ENCODE results near the gene GALNT6.

Gene GALNT6

DNA sequence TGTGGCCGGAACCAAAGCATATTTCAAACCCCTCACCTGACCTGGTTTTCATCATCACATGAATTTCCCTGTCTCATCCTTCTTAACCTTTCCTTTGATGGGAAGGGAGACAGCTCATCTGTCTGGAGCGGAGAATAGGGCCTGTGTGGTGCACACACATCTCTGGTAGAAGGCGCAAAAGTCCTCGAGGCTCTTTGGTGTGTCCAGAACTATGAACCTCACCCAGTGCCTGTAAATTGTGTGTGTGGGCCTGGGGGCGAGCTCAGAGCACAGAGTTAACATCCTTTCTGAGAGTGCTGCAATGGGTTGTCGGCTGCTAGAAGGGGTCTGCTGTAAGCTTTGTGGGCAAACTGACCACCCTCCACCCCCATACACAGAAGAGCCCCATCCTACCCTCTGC, 749 bp downstream of the GALNT6 start:
- Histone ChIP-seq H3K36me3 (ENCODE audit: control insufficient read depth, low read length) (no peaks in the 10 kb centered on the region), H3K27ac (ENCODE audit: low read depth, low read length) (no peak overlapping the region), H3K79me2 (ENCODE audit: control insufficient read depth, low read length) (no peaks in the 10 kb centered on the region), H3K4me2 (ENCODE audit: low read length) (peak overlapping the region; percentile 75), H3F3A (ENCODE audit: control insufficient read depth, insufficient read depth) (no peaks in the 10 kb centered on the region), H3K4me1 (ENCODE audit: control insufficient read depth, low read length) (peaks cover 14% of the 10 kb centered on the region), H3K9me3 (ENCODE audit: control insufficient read depth, insufficient read depth, low read length) (no peaks in the 10 kb centered on the region), H4K20me1 (ENCODE audit: control insufficient read depth, insufficient read depth, low read depth, low read length) (peaks cover 18% of the 10 kb centered on the region), H3K9me2 (replicated peaks; ENCODE audit: control insufficient read depth, low read length) (no peaks in the 10 kb centered on the region), H3K4me3 (ENCODE audit: low read length) (peak overlapping the region; percentile 74), H3K27me3 (ENCODE audit: control insufficient read depth, low read length) (peaks cover 94% of the 10 kb centered on the region)
- TF ChIP-seq CTCF (IDR thresholded peaks at IDR 0.05; ENCODE audit: low read depth, low read length, poor library complexity, severe bottlenecking) (no peak), EZH2phosphoT487 (IDR thresholded peaks at IDR 0.05; ENCODE audit: borderline replicate concordance, low read length) (no peak)

DNA sequence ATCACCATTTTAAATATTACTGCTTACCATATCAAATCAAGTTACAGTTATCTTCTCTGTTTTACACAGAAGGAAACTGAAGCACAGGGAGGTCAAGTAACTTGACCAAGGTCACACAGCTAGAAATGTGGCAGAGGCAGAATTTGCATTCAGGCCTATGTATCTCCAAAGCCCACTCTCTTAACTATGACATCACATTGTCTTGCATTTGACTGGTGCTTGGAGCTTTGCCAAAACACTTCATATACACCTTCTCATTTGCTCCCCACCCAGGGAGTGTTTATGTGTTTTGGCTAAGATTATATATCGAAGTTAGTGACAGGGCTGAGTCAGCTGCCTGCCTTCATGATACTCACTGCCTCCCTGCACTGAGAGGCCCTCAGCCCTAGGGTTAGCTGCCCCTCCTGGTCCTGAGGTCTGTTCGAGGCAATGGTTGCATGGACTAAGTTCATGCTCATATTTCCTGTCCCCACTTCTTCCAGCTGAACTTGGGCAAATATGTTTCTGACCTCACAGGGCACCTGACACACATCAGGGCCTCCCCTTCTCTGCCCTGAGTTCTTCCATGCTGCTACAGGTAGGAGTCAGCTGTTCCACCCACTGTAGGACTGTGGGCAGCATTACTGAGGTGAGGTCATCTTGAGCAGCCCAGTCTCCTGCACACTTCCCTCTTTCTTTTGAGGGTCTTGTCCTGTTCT, 1.8 kb downstream of the GALNT6 start:
- Histone ChIP-seq H3K4me2 (ENCODE audit: low read length) (no peak overlapping the region), H3K9me2 (replicated peaks; ENCODE audit: control insufficient read depth, low read length) (no peaks in the 10 kb centered on the region), H3K36me3 (ENCODE audit: control insufficient read depth, low read length) (no peaks in the 10 kb centered on the region), H3K27me3 (ENCODE audit: control insufficient read depth, low read length) (peaks cover 89% of the 10 kb centered on the region), H3K4me1 (ENCODE audit: control insufficient read depth, low read length) (peaks cover 14% of the 10 kb centered on the region), H4K20me1 (ENCODE audit: control insufficient read depth, insufficient read depth, low read depth, low read length) (peaks cover 18% of the 10 kb centered on the region), H3K27ac (ENCODE audit: low read depth, low read length) (no peak overlapping the region), H3K9me3 (ENCODE audit: control insufficient read depth, insufficient read depth, low read length) (no peaks in the 10 kb centered on the region), H3K79me2 (ENCODE audit: control insufficient read depth, low read length) (no peaks in the 10 kb centered on the region), H3F3A (ENCODE audit: control insufficient read depth, insufficient read depth) (no peaks in the 10 kb centered on the region), H3K4me3 (ENCODE audit: low read length) (no peak overlapping the region)
- TF ChIP-seq CTCF (IDR thresholded peaks at IDR 0.05; ENCODE audit: low read depth, low read length, poor library complexity, severe bottlenecking) (no peak), EZH2phosphoT487 (IDR thresholded peaks at IDR 0.05; ENCODE audit: borderline replicate concordance, low read length) (no peak)

- Histone ChIP-seq H3K9me2 (replicated peaks; ENCODE audit: control insufficient read depth, low read length) (no peaks in the 10 kb centered on the region), H3K27ac (ENCODE audit: low read depth, low read length) (no peak overlapping the region), H4K20me1 (ENCODE audit: control insufficient read depth, insufficient read depth, low read depth, low read length) (peaks cover 18% of the 10 kb centered on the region), H3K27me3 (ENCODE audit: control insufficient read depth, low read length) (peaks cover 88% of the 10 kb centered on the region), H3K4me3 (ENCODE audit: low read length) (no peak overlapping the region), H3K4me2 (ENCODE audit: low read length) (no peak overlapping the region), H3K79me2 (ENCODE audit: control insufficient read depth, low read length) (no peaks in the 10 kb centered on the region), H3K4me1 (ENCODE audit: control insufficient read depth, low read length) (peaks cover 14% of the 10 kb centered on the region), H3K9me3 (ENCODE audit: control insufficient read depth, insufficient read depth, low read length) (no peaks in the 10 kb centered on the region), H3K36me3 (ENCODE audit: control insufficient read depth, low read length) (no peaks in the 10 kb centered on the region), H3F3A (ENCODE audit: control insufficient read depth, insufficient read depth) (no peaks in the 10 kb centered on the region)
- TF ChIP-seq EZH2phosphoT487 (IDR thresholded peaks at IDR 0.05; ENCODE audit: borderline replicate concordance, low read length) (no peak), CTCF (IDR thresholded peaks at IDR 0.05; ENCODE audit: low read depth, low read length, poor library complexity, severe bottlenecking) (no peak)
These were observed 2.4 kb downstream of the GALNT6 start for GRCh38 chr12:51388846-51389245.

Measured in DOHH2 (cell line).